HL-60 (cell line): ENCODE measurements around the gene NPC1.

Experiments
- POLR2AphosphoS5 ChIP-seq: IDR thresholded peaks from 2 replicates; pipeline ENCODE4 v1.6.1; 2012; ENCODE audit warnings: low read depth
- TF ChIP-seq, protein P1 (sequence below): IDR thresholded peaks from one replicate; pipeline ENCODE4 v1.5.1; 2011; ENCODE audit warnings: low read length, control low read depth, inconsistent platforms; ENCODE audit not compliant: insufficient read depth
- TF ChIP-seq, protein P2 (sequence below): IDR thresholded peaks from 2 replicates; pipeline ENCODE4 v1.6.1; 2012; ENCODE audit warnings: low read depth; ENCODE audit not compliant: insufficient replicate concordance

DNA sequence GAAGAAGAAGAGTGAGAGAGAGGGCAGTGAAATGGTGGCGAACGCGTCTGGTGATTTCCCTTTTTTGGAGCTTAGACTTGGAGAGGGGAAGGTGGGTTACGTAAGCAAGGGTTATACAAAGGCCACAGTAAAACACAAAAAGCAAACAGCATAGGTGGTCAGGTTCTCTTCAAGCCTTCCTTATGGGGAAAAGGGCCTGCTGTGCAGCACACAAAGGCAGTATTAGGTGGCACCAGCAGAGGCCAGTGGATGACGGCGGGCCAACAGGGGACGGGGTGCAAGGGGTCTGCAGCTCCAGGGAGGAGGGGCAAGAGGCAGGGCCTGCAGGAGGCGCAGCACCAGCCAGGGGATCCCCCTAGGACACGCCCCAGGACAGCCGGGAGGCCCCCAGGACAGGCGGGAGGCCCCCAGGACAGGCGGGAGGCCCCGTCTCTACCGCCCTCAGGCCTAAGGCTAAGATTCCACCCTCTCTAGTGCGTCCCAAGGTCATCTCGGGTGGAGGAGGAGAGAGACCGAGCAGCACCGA is 32.6 kb upstream of the NPC1 start:
- TF ChIP-seq, protein P1, sequence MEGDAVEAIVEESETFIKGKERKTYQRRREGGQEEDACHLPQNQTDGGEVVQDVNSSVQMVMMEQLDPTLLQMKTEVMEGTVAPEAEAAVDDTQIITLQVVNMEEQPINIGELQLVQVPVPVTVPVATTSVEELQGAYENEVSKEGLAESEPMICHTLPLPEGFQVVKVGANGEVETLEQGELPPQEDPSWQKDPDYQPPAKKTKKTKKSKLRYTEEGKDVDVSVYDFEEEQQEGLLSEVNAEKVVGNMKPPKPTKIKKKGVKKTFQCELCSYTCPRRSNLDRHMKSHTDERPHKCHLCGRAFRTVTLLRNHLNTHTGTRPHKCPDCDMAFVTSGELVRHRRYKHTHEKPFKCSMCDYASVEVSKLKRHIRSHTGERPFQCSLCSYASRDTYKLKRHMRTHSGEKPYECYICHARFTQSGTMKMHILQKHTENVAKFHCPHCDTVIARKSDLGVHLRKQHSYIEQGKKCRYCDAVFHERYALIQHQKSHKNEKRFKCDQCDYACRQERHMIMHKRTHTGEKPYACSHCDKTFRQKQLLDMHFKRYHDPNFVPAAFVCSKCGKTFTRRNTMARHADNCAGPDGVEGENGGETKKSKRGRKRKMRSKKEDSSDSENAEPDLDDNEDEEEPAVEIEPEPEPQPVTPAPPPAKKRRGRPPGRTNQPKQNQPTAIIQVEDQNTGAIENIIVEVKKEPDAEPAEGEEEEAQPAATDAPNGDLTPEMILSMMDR = peak; percentile 2
- TF ChIP-seq, protein P2, sequence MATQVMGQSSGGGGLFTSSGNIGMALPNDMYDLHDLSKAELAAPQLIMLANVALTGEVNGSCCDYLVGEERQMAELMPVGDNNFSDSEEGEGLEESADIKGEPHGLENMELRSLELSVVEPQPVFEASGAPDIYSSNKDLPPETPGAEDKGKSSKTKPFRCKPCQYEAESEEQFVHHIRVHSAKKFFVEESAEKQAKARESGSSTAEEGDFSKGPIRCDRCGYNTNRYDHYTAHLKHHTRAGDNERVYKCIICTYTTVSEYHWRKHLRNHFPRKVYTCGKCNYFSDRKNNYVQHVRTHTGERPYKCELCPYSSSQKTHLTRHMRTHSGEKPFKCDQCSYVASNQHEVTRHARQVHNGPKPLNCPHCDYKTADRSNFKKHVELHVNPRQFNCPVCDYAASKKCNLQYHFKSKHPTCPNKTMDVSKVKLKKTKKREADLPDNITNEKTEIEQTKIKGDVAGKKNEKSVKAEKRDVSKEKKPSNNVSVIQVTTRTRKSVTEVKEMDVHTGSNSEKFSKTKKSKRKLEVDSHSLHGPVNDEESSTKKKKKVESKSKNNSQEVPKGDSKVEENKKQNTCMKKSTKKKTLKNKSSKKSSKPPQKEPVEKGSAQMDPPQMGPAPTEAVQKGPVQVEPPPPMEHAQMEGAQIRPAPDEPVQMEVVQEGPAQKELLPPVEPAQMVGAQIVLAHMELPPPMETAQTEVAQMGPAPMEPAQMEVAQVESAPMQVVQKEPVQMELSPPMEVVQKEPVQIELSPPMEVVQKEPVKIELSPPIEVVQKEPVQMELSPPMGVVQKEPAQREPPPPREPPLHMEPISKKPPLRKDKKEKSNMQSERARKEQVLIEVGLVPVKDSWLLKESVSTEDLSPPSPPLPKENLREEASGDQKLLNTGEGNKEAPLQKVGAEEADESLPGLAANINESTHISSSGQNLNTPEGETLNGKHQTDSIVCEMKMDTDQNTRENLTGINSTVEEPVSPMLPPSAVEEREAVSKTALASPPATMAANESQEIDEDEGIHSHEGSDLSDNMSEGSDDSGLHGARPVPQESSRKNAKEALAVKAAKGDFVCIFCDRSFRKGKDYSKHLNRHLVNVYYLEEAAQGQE = no peak
- no peak for TF ChIP-seq POLR2AphosphoS5
